GM19193 (cell line): ENCODE results near the gene ANKRD31.

Experiments
- POLR2A ChIP-seq: IDR thresholded peaks from 4 replicates; pipeline ENCODE4 v1.6.1; 2011; ENCODE audit not compliant: insufficient read depth, insufficient read length; ENCODE audit errors: extremely low read depth

The ANKRD31 gene

DNA sequence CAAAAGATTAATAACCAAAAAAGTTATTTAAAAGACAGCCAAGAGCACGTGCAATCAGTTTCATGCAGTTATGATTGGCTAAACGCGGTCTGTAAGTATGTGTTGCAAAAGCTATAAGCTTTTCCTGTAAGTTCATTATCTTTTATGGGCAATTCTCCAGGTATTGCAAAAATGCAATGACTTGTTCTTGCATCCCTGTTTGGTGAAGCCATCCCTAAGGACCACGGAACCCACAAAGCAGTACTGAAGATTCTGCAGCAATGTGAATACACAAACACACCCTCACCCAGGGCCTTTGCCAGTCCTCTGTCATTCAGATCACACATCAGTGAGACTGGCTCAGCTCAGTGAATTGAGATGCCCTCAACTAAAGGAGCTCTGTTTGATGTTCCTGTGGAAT lies 195.7 kb downstream of the ANKRD31 start:
- no peak for TF ChIP-seq POLR2A

DNA sequence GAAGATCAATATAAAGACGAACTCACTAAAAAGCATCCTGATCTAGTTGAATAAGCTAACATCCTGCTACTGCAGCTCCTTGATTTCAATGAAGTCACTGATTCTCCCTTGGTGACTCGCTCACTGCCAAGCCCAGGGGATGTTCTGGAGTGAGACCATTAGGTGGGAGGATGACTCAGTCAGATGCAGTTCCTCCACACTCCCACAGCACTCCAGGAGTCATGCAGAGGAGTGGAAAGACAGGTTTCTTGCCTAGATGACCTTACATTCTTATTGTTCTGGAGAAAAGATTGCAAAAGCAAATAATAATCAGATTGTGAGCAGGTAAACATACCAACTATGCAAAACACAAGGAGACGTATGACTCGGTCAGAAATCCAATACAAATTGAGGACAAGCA lies 199.6 kb downstream of the ANKRD31 start:
- no peak for TF ChIP-seq POLR2A

DNA sequence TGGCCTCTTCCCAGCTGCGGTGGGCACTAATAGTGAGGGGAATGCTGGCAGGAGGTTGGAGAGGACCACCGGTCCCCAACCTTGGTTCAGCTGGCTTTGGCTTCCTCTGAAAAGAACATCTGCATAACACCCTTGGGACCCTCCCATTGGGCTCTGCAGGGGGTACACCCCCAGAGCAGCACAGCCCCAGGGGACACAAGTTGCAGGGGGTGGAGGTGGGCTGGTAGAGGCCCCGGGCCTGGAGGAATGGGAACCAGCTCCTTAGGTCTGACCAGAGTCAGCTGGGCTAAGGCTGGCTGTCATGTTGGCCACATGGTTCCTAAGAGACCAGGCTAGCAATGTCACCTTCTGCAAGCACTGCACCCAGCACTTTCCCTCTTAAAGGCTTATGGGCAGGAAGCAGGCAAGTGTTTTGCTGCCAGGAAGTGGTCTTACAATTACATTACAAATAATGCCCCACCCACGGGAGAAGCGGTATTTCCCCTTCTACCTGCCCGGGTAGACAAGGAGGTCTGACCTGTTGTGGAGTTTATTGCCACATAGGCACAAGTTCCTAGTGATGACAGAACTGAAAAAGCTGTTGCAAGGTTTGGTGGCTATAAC lies 202.4 kb downstream of the ANKRD31 start:
- TF ChIP-seq POLR2A, result no peak

DNA sequence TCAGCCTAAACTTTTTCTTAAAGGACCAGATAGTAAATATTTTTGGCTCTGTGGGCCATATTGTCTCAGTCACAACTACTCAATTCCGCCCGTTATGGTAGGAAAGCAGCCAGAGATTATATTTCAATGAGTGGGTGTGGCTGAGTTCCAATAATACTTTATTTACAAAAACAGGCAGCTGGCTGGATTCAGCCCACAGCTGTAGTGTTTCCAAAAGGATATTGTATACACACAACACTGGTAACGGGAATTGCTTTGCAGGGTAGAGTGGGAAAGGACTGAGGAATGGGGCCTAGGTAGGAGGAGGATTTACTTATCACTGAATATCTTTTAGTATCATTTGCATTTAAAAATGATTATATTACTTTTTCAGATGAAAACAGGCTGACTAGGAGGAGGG lies 205.3 kb downstream of the ANKRD31 start:
- no peak for TF ChIP-seq POLR2A

DNA sequence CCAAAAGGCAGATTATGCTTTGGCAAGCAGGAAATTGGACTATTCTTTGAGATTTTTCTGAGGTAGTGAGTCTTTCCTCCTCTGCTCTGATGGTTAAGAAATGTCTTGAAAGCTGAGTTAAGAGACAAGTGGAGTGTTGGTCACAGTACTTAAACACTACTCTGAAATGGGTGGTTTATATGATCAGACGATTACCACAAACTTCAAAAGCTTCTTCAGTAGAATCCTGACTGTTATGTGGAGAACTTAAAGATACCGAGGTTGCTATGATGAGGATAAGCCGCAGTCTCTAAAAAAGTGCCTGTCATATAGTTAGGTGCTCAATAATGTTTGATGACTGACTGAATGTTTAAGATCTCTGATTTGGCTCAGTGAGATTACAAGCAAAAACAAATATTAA lies 208.6 kb downstream of the ANKRD31 start:
- no peak for TF ChIP-seq POLR2A

DNA sequence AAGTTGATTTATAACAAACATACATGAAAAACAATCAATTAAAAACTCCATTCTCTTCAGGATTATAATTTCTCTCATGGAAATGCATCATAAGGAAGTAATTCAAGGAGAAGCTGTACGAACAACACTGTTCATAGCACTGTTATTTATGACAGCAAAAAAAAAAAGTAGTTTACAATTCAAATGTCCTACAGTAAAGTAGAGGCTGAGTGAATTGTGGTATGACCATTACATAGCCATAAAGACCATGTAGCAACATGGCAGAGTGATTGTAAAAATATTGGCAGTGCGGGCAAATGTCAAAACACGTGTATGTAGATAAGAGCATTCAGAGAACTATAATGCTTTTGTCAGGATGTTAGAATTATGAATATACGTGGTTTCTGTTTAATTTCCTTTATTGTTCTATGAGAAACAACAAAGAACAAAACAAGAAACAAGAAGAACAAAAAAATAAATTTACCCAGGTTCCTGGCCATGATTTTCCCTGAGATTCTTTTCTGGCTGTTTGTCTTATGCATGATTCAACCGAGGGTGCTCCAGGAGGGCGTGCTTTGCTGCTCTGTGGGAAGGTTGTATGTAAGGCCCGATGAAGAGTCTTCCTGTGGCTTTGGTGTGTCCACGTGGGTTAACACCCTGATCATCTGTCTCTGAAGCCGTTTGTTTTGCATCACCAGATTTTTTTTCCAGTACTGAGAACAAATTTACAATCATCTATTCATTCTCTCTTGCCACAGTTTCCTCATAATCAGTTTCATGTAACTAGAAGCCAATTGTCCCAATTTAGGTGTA lies 213.1 kb downstream of the ANKRD31 start:
- no peak for TF ChIP-seq POLR2A

DNA sequence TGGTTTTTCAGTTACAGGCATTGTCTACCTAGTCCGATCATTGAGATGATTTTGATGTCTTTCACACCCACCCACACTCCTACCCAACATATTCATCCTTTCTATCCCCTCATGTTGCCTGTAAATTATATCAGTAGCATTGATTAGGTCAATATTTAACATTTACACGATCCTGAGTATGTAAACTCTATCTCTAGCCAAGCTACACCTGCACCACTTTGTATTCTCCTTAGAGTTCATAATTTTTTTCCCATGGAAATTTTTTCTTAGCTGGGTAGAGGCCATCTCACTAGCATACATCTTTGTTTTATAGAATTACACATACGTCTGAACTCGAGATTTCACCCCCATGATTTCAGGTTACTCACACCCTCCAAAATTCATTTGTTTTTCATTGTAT lies 214.9 kb downstream of the ANKRD31 start:
- no peak for TF ChIP-seq POLR2A

DNA sequence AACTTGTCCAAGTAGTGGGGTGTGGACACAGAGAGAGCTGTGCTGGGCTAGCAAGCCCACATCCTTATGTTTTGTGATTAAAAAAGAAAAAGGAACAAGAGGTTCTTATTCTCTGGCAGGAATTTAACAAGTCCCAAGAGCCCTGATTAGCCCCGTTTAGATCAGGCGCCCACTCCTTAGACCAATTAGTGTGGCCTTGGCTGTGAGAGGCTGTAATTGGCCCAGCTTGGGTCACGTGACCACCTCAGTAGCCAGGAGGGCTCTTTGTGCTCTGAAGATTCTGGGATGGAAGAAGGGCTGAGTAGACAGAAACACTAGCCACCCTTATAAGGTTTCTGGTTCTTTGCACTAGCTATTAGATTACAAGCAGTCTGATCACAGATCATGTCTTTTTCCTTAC lies 215.5 kb downstream of the ANKRD31 start:
- no peak for TF ChIP-seq POLR2A

DNA sequence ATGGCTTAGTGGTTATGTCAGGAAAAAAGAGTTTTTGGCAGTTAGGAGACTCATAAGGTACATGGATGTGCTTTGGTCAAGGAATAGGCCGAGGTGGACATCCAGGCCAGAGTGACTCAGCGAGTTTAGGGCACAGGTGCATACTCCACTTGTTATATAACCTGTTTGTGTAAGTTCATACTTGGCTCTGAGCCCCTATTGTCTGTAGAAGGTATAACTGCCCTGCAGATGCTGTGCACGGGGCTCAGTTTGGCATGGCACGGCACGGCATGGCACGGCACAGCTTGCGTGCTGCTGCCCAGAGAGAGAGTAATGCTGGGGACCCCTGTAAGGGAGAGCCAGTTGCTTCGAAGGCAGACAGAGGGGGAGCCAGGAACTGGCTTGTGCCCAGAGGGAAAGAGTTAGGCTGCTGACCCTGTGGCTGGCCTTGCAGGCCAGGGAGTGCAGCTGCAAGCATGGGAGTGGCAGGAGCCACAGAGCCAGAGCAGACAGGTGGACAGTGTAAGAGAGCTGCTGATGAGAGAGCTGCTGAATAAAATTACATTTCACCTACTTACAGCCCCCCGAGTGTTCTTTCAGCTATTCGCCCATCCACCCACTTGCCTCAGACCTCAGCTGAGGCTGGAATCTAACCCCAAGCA lies 216.5 kb downstream of the ANKRD31 start:
- no peak for TF ChIP-seq POLR2A

DNA sequence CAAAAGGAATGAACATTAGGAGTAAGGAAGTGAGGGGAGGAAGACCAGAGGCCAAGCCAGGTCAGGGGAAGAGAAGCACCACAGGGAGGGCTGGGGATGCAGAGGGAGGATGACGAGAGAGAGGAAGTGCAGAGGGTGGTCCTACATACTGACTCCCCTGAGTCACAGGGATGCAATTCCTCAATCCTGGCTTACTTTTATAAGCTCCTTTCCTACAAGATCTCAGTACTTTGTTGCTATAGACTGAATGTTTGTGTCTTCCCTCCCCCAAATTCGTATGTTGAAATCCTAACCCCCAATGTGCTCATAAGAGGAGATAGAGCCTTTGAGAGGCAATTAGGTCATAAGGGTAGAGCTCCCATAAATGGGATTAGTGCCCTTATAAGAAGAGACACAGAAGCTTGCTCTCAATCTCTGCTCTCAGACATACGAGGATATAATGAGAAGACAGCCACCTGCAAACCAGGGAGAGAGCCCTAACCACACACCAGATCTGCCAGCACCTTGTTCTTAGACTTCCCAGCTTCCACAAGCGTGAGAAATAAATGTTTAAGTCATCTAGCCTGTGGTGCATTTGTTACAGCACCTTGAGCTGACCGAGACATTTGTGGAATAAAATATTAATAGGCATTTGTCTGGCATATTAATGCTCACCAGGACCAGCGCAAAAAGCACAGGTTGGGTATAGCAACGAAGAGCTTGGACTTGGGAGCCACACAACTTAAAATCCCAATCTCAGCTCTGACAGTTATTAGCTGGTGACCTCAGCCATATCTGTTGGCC lies 217.7 kb downstream of the ANKRD31 start:
- no peak for TF ChIP-seq POLR2A
